ENCODE measurements around the gene HMGCS1. TPM values are rescaled to one million over a fixed set of nuclear protein-coding genes. Genes with fewer than 3 reads are reported as not detected.

Gene HMGCS1
- total RNA-seq, 3 donors from 2014 or later (not counting 1 experiment from before 2014, with no cell fraction given): 53.0 to 105 (median 85.8) TPM

DNA sequence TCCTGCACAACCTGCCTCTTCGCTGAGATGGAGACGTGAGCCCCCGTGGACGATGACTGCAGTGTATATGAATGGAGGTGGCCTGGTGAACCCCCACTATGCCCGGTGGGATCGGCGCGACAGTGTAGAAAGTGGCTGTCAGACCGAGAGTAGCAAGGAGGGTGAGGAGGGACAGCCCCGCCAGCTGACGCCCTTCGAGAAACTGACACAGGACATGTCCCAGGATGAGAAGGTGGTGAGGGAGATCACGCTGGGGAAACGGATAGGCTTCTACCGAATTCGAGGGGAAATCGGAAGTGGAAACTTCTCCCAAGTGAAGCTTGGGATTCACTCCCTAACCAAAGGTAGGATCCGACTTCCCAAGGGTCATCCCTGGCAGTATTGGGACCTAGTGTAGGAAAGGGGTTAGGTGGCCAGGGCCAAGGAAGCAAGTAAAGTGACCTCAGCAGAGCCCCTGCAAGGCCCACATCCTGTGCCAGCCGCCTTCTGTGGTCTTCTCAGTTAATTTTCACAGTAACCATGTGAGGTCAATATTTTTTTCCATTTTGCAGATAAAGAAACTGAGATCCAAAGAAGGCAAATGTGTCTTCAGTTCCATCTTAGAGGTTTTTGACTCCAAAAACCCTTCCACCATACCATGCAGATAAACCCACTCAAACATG is 67.4 kb downstream of the HMGCS1 start:
- H3K27ac ChIP-seq (ENCODE audit: low read length): no peak overlapping the region
- no peak overlapping the region for H3K4me3 ChIP-seq (ENCODE audit: low read length)
- H3K4me3 Mint-ChIP-seq: no peak overlapping the region
- H3K9me3 ChIP-seq (ENCODE audit: control insufficient read depth, insufficient read depth, low read length): no peaks in the 10 kb centered on the region
- WGBS (ENCODE audit: insufficient coverage): 79% methylated on average over 19 of the region's 19 CpGs
- H3K4me1 ChIP-seq (ENCODE audit: control insufficient read depth, insufficient read depth, low read length): no peaks in the 10 kb centered on the region
- intact Hi-C loops (cut with micrococcal nuclease): no loop called here
- no peaks in the 10 kb centered on the region for H3K36me3 Mint-ChIP-seq
- ATAC-seq (no peak), DNase-seq (no peak)
- TF ChIP-seq, protein P1, sequence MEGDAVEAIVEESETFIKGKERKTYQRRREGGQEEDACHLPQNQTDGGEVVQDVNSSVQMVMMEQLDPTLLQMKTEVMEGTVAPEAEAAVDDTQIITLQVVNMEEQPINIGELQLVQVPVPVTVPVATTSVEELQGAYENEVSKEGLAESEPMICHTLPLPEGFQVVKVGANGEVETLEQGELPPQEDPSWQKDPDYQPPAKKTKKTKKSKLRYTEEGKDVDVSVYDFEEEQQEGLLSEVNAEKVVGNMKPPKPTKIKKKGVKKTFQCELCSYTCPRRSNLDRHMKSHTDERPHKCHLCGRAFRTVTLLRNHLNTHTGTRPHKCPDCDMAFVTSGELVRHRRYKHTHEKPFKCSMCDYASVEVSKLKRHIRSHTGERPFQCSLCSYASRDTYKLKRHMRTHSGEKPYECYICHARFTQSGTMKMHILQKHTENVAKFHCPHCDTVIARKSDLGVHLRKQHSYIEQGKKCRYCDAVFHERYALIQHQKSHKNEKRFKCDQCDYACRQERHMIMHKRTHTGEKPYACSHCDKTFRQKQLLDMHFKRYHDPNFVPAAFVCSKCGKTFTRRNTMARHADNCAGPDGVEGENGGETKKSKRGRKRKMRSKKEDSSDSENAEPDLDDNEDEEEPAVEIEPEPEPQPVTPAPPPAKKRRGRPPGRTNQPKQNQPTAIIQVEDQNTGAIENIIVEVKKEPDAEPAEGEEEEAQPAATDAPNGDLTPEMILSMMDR (IDR thresholded peaks at IDR 0.05): no peak
- peaks cover 7 to 10% of the 10 kb centered on the region in 2 donors for H3K27me3 Mint-ChIP-seq (ENCODE audit: low read depth in 2 of 2)
- H3K27ac Mint-ChIP-seq: no peak overlapping the region
- no peaks in the 10 kb centered on the region for H3K36me3 ChIP-seq (ENCODE audit: control insufficient read depth, insufficient read depth, low read length)
- no peaks in the 10 kb centered on the region for H3K27me3 ChIP-seq (ENCODE audit: control insufficient read depth, insufficient read depth, low read length)
- no peaks in the 10 kb centered on the region for H3K9me3 Mint-ChIP-seq
- no peaks in the 10 kb centered on the region for H3K4me1 Mint-ChIP-seq

DNA sequence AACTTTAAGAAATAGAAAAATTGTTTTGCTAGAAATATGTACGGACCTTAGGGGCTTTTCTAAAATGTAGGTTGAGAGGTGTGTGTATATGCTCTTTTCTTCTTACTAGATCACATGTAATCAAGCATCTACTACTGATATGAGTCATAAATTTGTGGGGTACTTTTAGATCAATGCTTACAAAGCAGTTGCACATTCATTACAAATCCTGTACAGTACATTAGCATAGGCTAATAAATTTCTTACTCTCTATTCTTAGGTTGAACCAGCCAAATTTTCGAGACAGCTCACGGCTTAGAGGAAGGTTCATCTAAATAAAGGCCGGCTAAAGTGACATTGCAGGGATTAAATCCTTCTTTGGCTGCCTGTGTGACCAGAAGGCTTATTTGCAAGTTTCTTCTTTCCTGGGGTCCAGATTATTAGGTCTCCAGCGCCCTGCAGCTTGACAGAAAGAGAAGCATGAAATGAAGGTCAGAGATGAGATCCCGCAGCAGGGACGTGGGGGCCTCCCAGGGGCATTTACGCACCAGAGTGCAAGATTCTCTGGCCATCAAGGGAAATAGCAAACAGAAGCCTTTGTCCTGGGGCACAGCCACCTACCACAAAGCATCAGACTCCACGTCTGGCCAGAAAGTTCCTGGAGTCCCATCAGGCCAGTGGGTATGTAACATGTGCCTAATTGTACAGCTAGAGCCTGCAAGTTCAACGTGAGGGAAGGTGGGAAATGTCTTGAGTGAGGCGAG is 68.2 kb downstream of the HMGCS1 start:
- Histone ChIP-seq H3K36me3 (ENCODE audit: control insufficient read depth, insufficient read depth, low read length) (no peaks in the 10 kb centered on the region), H3K4me3 (ENCODE audit: low read length) (no peak overlapping the region), H3K4me1 (ENCODE audit: control insufficient read depth, insufficient read depth, low read length) (no peaks in the 10 kb centered on the region), H3K27ac (ENCODE audit: low read length) (no peak overlapping the region), H3K27me3 (ENCODE audit: control insufficient read depth, insufficient read depth, low read length) (no peaks in the 10 kb centered on the region), H3K9me3 (ENCODE audit: control insufficient read depth, insufficient read depth, low read length) (no peaks in the 10 kb centered on the region)
- no peak overlapping the region for H3K4me3 Mint-ChIP-seq
- intact Hi-C loops (cut with micrococcal nuclease): no loop called here
- ATAC-seq: no peak
- TF ChIP-seq, protein P1 (IDR thresholded peaks at IDR 0.05): no peak
- H3K27ac Mint-ChIP-seq: no peak overlapping the region
- DNase-seq: no peak
- H3K27me3 Mint-ChIP-seq (ENCODE audit: low read depth in 2 of 2): peaks cover 7 to 16% of the 10 kb centered on the region in 2 donors
- 80% methylated on average over 10 of the region's 11 CpGs for WGBS (ENCODE audit: insufficient coverage)
- no peaks in the 10 kb centered on the region for H3K9me3 Mint-ChIP-seq
- H3K4me1 Mint-ChIP-seq: no peaks in the 10 kb centered on the region
- no peaks in the 10 kb centered on the region for H3K36me3 Mint-ChIP-seq

DNA sequence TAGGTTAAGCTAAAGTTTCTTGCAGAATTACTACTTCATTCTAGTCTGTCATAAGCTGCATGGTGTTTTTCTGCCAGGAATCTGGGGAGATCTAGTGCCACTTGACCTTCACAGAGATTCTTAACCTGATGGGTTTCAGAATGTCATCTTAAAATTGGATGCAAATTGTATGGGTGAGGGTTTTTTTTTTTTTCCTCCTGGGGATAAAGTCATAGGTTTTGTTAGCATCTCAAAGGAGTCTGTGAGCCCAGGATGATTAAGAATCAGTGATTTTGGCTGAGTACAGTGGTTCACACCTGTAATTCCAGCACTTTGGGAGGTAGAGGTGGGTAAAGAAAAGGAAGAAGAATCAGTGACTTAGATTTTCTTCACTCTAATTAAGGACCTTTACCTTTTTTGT is 69.9 kb downstream of the HMGCS1 start:
- Mint-ChIP-seq H3K27me3 (ENCODE audit: low read depth in 2 of 2) (peaks cover 7 to 16% of the 10 kb centered on the region in 2 donors), H3K36me3 (no peaks in the 10 kb centered on the region), H3K9me3 (no peaks in the 10 kb centered on the region), H3K4me3 (no peak overlapping the region), H3K4me1 (no peaks in the 10 kb centered on the region), H3K27ac (no peak overlapping the region)
- no peak overlapping the region for H3K27ac ChIP-seq (ENCODE audit: low read length)
- no peak for DNase-seq
- no peak overlapping the region for H3K4me3 ChIP-seq (ENCODE audit: low read length)
- no peaks in the 10 kb centered on the region for H3K36me3 ChIP-seq (ENCODE audit: control insufficient read depth, insufficient read depth, low read length)
- no peak for ATAC-seq
- no peaks in the 10 kb centered on the region for H3K4me1 ChIP-seq (ENCODE audit: control insufficient read depth, insufficient read depth, low read length)
- TF ChIP-seq, protein P1 (IDR thresholded peaks at IDR 0.05): no peak
- H3K27me3 ChIP-seq (ENCODE audit: control insufficient read depth, insufficient read depth, low read length): no peaks in the 10 kb centered on the region
- no peaks in the 10 kb centered on the region for H3K9me3 ChIP-seq (ENCODE audit: control insufficient read depth, insufficient read depth, low read length)
- intact Hi-C loops (cut with micrococcal nuclease): no loop called here
